SU-DHL-6 (cell line): ENCODE measurements around the gene LARP4B.

Source experiments
- EZH2phosphoT487 ChIP-seq: fragments of 200-600 bp; sonication (generic), shearing (Covaris generic); conservative IDR thresholded peaks from 2 replicates; pipeline ENCODE4 v1.6.1; 2018; ENCODE audit warnings: mild to moderate bottlenecking, antibody characterized with exemption, low read length, moderate library complexity, mixed read lengths
- TF ChIP-seq, protein P1 (sequence below): fragments of 200-600 bp; sonication (generic); IDR thresholded peaks from one replicate; pipeline ENCODE4 v1.5.1; 2017; ENCODE audit warnings: antibody characterized with exemption, mild to moderate bottlenecking, low read length, moderate library complexity; ENCODE audit not compliant: insufficient read depth, poor library complexity, severe bottlenecking

DNA sequence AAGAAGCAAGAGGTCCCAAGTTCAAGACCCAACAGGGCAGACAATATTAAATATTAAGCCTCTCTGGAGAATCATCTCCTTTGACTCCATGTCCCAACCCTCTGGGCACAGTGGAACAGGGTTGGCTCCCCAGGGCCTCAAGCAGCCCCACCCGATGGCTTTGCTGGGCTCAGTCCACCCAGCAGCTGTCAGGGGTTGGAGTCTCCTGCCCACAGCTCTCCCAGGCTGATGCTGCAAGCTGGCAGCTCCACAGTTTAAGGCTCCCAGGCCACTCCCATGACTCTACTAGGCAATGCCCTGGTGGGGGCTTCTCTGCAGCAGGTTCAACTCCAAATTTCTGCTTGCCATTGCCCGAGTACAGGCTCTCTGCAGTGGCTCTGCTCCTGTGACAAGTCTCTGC is 55.1 kb downstream of the LARP4B start:
- TF ChIP-seq, protein P1, sequence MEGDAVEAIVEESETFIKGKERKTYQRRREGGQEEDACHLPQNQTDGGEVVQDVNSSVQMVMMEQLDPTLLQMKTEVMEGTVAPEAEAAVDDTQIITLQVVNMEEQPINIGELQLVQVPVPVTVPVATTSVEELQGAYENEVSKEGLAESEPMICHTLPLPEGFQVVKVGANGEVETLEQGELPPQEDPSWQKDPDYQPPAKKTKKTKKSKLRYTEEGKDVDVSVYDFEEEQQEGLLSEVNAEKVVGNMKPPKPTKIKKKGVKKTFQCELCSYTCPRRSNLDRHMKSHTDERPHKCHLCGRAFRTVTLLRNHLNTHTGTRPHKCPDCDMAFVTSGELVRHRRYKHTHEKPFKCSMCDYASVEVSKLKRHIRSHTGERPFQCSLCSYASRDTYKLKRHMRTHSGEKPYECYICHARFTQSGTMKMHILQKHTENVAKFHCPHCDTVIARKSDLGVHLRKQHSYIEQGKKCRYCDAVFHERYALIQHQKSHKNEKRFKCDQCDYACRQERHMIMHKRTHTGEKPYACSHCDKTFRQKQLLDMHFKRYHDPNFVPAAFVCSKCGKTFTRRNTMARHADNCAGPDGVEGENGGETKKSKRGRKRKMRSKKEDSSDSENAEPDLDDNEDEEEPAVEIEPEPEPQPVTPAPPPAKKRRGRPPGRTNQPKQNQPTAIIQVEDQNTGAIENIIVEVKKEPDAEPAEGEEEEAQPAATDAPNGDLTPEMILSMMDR, result no peak
- no peak for TF ChIP-seq EZH2phosphoT487
